SK-N-SH treated with all-trans-retinoic acid at 6 μM for 48 hours (cell line): Measurements from ENCODE around the gene RAF1.
"Not testable (repeated sequence)": the region's sequence is repeated elsewhere in the genome, so short reads cannot be mapped to it uniquely, and the experiment has no call there.

Experiments used
- ATAC-seq: fragments of 200-7000 bp; cut with Tn5 transposase; 3 replicates; pipeline ENCODE4 v1.9.1; 2020; ENCODE audit warnings: mild to moderate bottlenecking, moderate library complexity
- ARNTL ChIP-seq: fragments of 450-650 bp; formaldehyde crosslinking; IDR thresholded peaks from 2 replicates; pipeline ENCODE4 v1.5.0; 2020; ENCODE audit warnings: low read depth, mild to moderate bottlenecking, moderate library complexity, borderline replicate concordance
- BACH2 ChIP-seq: fragments of 250-450 bp; sonication (Bioruptor Pico); IDR thresholded peaks from 2 replicates; pipeline ENCODE4 v1.9.0; 2021; ENCODE audit warnings: mild to moderate bottlenecking, borderline replicate concordance
- CREB5 ChIP-seq: fragments of 250-450 bp; sonication (Bioruptor Pico); IDR thresholded peaks from 2 replicates; pipeline ENCODE4 v1.5.1; 2020; ENCODE audit warnings: low read depth, mild to moderate bottlenecking, moderate library complexity
- CSRNP3 ChIP-seq: fragments of 250-450 bp; sonication (Bioruptor Pico); IDR thresholded peaks from 2 replicates; pipeline ENCODE4 v1.5.1; 2021; ENCODE audit warnings: mild to moderate bottlenecking, moderate library complexity
- ESRRG ChIP-seq: fragments of 250-450 bp; sonication (Bioruptor Pico); IDR thresholded peaks from 2 replicates; pipeline ENCODE4 v1.6.1; 2021; ENCODE audit warnings: mild to moderate bottlenecking
- GLIS3 ChIP-seq: fragments of 250-450 bp; sonication (Bioruptor Pico); IDR thresholded peaks from 2 replicates; pipeline ENCODE4 v1.5.0; 2020; ENCODE audit warnings: mild to moderate bottlenecking, moderate library complexity
- ISL1 ChIP-seq: fragments of 250-450 bp; sonication (Bioruptor Pico); IDR thresholded peaks from 2 replicates; pipeline ENCODE4 v2.1.2; 2022; ENCODE audit warnings: mild to moderate bottlenecking, moderate library complexity
- OSR1 ChIP-seq: fragments of 250-450 bp; sonication (Bioruptor Pico); IDR thresholded peaks from 2 replicates; pipeline ENCODE4 v1.8.0; 2022; ENCODE audit warnings: moderate library complexity, mild to moderate bottlenecking, inconsistent platforms
- PATZ1 ChIP-seq: fragments of 250-450 bp; sonication (Bioruptor Pico); IDR thresholded peaks from 2 replicates; pipeline ENCODE4 v1.8.0; 2020; ENCODE audit warnings: mild to moderate bottlenecking, moderate library complexity, borderline replicate concordance
- POU6F1 ChIP-seq: fragments of 250-450 bp; sonication (Bioruptor Pico); IDR thresholded peaks from 2 replicates; pipeline ENCODE4 v1.8.0; 2021; ENCODE audit warnings: low read depth, mild to moderate bottlenecking, moderate library complexity, borderline replicate concordance
- PPARA ChIP-seq: fragments of 250-450 bp; sonication (Bioruptor Pico); IDR thresholded peaks from 2 replicates; pipeline ENCODE4 v1.5.0; 2020; ENCODE audit warnings: mild to moderate bottlenecking, borderline replicate concordance
- RARB ChIP-seq: fragments of 250-450 bp; sonication (Bioruptor Pico); IDR thresholded peaks from 2 replicates; pipeline ENCODE4 v1.8.0; 2021; ENCODE audit warnings: mild to moderate bottlenecking, moderate library complexity
- SNAI2 ChIP-seq: fragments of 250-450 bp; sonication (Bioruptor Pico); IDR thresholded peaks from 2 replicates; pipeline ENCODE4 v1.5.0; 2020; ENCODE audit warnings: mild to moderate bottlenecking, moderate library complexity
- TCF4 ChIP-seq: fragments of 250-450 bp; sonication (Bioruptor Pico); IDR thresholded peaks from 2 replicates; pipeline ENCODE4 v1.8.0; 2021; ENCODE audit warnings: mild to moderate bottlenecking, moderate library complexity, borderline replicate concordance
- TOX ChIP-seq: fragments of 250-450 bp; sonication (Bioruptor Pico); IDR thresholded peaks from 2 replicates; pipeline ENCODE4 v1.8.0; 2021; ENCODE audit warnings: mild to moderate bottlenecking, moderate library complexity, borderline replicate concordance
- TSHZ2 ChIP-seq: fragments of 250-450 bp; sonication (Bioruptor Pico); IDR thresholded peaks from 2 replicates; pipeline ENCODE4 v1.5.0; 2020; ENCODE audit warnings: mild to moderate bottlenecking, moderate library complexity
- ZC3H10 ChIP-seq: fragments of 250-450 bp; sonication (Bioruptor Pico); IDR thresholded peaks from 2 replicates; pipeline ENCODE4 v1.5.1; 2021; ENCODE audit warnings: mild to moderate bottlenecking, moderate library complexity
- ZFP3 ChIP-seq: fragments of 250-450 bp; sonication (Bioruptor Pico); IDR thresholded peaks from 2 replicates; pipeline ENCODE4 v1.5.0; 2020; ENCODE audit warnings: mild to moderate bottlenecking, moderate library complexity
- ZFP30 ChIP-seq: fragments of 450-650 bp; formaldehyde crosslinking; IDR thresholded peaks from 2 replicates; pipeline ENCODE4 v1.5.0; 2022; ENCODE audit warnings: mild to moderate bottlenecking, moderate library complexity
- ZNF8 ChIP-seq: fragments of 450-650 bp; formaldehyde crosslinking; IDR thresholded peaks from 2 replicates; pipeline ENCODE4 v1.5.0; 2020; ENCODE audit warnings: mild to moderate bottlenecking, moderate library complexity

RAF1 gene

GRCh38 chr3:12627370-12627769 is 36.5 kb downstream of the RAF1 start:
- no peak for ATAC-seq
- no peak for TF ChIP-seq TCF4
- TF ChIP-seq ESRRG (CRISPR knock-in tag), result no peak
- TF ChIP-seq ZNF8 (CRISPR knock-in tag), result no peak
- TF ChIP-seq GLIS3 (CRISPR knock-in tag), result no peak
- no peak for TF ChIP-seq RARB (CRISPR knock-in tag)
- TF ChIP-seq SNAI2 (CRISPR knock-in tag), result no peak
- no peak for TF ChIP-seq ZFP3 (CRISPR knock-in tag)
- no peak for TF ChIP-seq CSRNP3 (CRISPR knock-in tag)
- no peak for TF ChIP-seq CREB5
- TF ChIP-seq ZC3H10 (CRISPR knock-in tag), result no peak

GRCh38 chr3:12624964-12625363 is 39.0 kb downstream of the RAF1 start:
- not testable (repeated sequence) for ATAC-seq

GRCh38 chr3:12624056-12624455 is 39.9 kb downstream of the RAF1 start:
- ATAC-seq, result no peak
- TF ChIP-seq CSRNP3 (CRISPR knock-in tag) (no peak), ISL1 (CRISPR knock-in tag) (no peak), TSHZ2 (no peak), TOX (CRISPR knock-in tag) (no peak), CREB5 (no peak), POU6F1 (CRISPR knock-in tag) (no peak), RARB (CRISPR knock-in tag) (no peak), PPARA (CRISPR knock-in tag) (no peak), BACH2 (CRISPR knock-in tag) (no peak), ZFP3 (CRISPR knock-in tag) (no peak), GLIS3 (CRISPR knock-in tag) (no peak), SNAI2 (CRISPR knock-in tag) (no peak), ARNTL (CRISPR knock-in tag) (no peak), ZFP30 (CRISPR knock-in tag) (no peak), PATZ1 (CRISPR knock-in tag) (no peak), TCF4 (no peak), OSR1 (CRISPR knock-in tag) (no peak)
- TF ChIP-seq, all 23 proteins: peak for 0
